T-helper 1 cell treated with Interleukin-12 subunit alpha and Interleukin-12 subunit beta and Interleukin-4 antibody, amounts not matched to agents 30 μg/mL and 1 μg/mL, for 36 hours (primary cell): Measurements from ENCODE around the gene OIT3.

Experiments used
- H3K27ac Mint-ChIP-seq: one replicate; pipeline ENCODE4 v1.8.0; 2021; ENCODE audit warnings: mild to moderate bottlenecking, mixed read lengths
- H3K27me3 Mint-ChIP-seq: one replicate; pipeline ENCODE4 v1.8.0; 2021; ENCODE audit warnings: low read depth, mixed read lengths
- H3K36me3 Mint-ChIP-seq: one replicate; pipeline ENCODE4 v1.8.0; 2021; ENCODE audit warnings: low read depth, mixed read lengths
- H3K4me1 Mint-ChIP-seq: one replicate; pipeline ENCODE4 v1.8.0; 2021; ENCODE audit warnings: low read depth, mixed read lengths
- H3K4me3 Mint-ChIP-seq: one replicate; pipeline ENCODE4 v1.8.0; 2021; ENCODE audit warnings: mild to moderate bottlenecking, moderate library complexity, mixed read lengths
- H3K9me3 Mint-ChIP-seq: one replicate; pipeline ENCODE4 v1.8.0; 2021; ENCODE audit warnings: mixed read lengths

OIT3 gene

GRCh38 chr10:72952642-72953158 lies 59.2 kb downstream of the OIT3 start:
- H3K27me3 Mint-ChIP-seq, result peaks cover 3% of the 10 kb centered on the region
- no peaks in the 10 kb centered on the region for H3K9me3 Mint-ChIP-seq
- H3K36me3 Mint-ChIP-seq, result no peaks in the 10 kb centered on the region
- no peaks in the 10 kb centered on the region for H3K4me1 Mint-ChIP-seq
- H3K27ac Mint-ChIP-seq, result no peak overlapping the region
- no peak overlapping the region for H3K4me3 Mint-ChIP-seq

DNA sequence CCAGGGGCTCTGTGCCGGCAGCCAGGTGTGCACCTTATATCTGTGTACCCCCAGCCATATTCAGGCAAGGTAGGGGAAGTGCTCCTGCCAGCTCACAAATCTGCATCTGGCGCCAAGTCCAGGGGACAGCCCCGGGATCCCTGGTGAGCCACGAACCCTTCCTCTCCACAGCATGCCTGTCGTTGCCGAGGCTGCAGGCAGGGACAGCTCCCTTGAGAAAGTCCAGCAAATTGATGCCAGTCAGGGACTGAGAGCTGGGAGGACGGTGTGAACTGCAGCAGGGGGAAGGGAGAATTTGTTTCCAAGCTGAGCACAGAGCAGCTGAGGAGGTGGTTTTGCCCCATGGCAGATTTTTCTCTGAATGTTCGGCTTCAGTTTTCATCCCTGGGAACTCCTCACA lies 60.1 kb downstream of the OIT3 start:
- no peak overlapping the region for H3K27ac Mint-ChIP-seq
- H3K9me3 Mint-ChIP-seq, result no peaks in the 10 kb centered on the region
- peaks cover under 1% of the 10 kb centered on the region for H3K27me3 Mint-ChIP-seq
- no peak overlapping the region for H3K4me3 Mint-ChIP-seq
- H3K36me3 Mint-ChIP-seq, result no peaks in the 10 kb centered on the region
- H3K4me1 Mint-ChIP-seq, result no peaks in the 10 kb centered on the region

- Mint-ChIP-seq H3K4me1 (no peaks in the 10 kb centered on the region), H3K9me3 (no peaks in the 10 kb centered on the region), H3K36me3 (no peaks in the 10 kb centered on the region), H3K27ac (no peak overlapping the region), H3K4me3 (no peak overlapping the region), H3K27me3 (no peaks in the 10 kb centered on the region)
Measured at GRCh38 chr10:72954230-72954595, 60.7 kb downstream of the OIT3 start.

GRCh38 chr10:72954596-72955554 lies 61.3 kb downstream of the OIT3 start, which contains the start of gene PLA2G12B:
Gene PLA2G12B, minus strand, starts transcription at chr10:72954806. Its CDS starts 121 bp downstream, at chr10:72954685.
- Mint-ChIP-seq H3K9me3 (no peaks in the 10 kb centered on the region), H3K36me3 (no peaks in the 10 kb centered on the region), H3K4me3 (no peak within 1 kb of the TSS), H3K27me3 (peaks cover under 1% of the 10 kb centered on the region), H3K4me1 (no peaks in the 10 kb centered on the region), H3K27ac (no peak within 1 kb of the TSS)

DNA sequence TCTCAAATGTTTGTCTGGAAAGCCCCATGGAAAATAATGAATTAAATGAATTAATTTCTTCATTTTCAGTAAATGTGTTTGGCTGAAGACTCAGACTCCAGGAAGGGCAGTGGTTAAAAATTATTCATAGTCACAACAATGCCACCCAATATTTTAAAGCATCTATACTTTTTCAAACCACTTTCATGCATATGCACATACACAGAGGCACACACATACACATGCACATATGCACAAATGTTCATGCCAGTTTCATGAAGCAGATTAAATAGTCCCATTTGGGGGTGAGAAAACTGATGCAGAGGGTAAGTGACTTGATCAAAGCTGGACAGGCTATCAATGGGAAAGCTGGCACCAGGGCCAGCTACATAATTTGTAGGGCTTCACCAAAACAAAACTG lies 62.5 kb downstream of the OIT3 start:
- Mint-ChIP-seq H3K4me3 (no peak overlapping the region), H3K27me3 (peaks cover 9% of the 10 kb centered on the region), H3K4me1 (no peaks in the 10 kb centered on the region)

GRCh38 chr10:72976886-72977285 lies 83.3 kb downstream of the OIT3 start:
- Mint-ChIP-seq H3K4me1 (no peaks in the 10 kb centered on the region), H3K9me3 (peaks cover 48% of the 10 kb centered on the region), H3K27me3 (peaks cover 7% of the 10 kb centered on the region), H3K4me3 (no peak overlapping the region), H3K36me3 (peaks cover 12% of the 10 kb centered on the region), H3K27ac (no peak overlapping the region)

More for the DNA sequence above, 62.5 kb downstream of the OIT3 start:
- Mint-ChIP-seq H3K36me3 (no peaks in the 10 kb centered on the region), H3K9me3 (no peaks in the 10 kb centered on the region), H3K27ac (no peak overlapping the region)

DNA sequence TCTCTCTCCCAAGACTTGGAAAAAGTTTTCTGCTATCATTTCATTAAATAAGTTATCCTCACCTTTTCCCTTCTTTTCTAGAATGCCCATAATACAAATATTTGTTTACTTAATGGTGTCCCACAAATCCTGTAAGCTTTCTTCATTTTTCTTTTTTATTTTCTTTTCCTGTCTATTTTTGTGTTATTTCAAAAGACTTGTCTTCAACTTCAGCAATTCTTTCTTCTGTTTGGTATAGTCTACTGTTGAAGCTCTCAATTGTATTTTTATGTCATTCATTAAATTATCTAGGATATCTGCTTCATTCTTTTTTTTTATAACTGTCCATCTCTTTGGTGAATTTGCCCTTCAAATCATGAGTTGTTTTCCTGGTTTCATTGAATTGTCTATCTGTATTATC lies 86.2 kb downstream of the OIT3 start:
- H3K36me3 Mint-ChIP-seq, result peaks cover 12% of the 10 kb centered on the region
- H3K4me1 Mint-ChIP-seq, result no peaks in the 10 kb centered on the region
- H3K27me3 Mint-ChIP-seq, result peaks cover 4% of the 10 kb centered on the region
- H3K4me3 Mint-ChIP-seq, result no peak overlapping the region
- H3K9me3 Mint-ChIP-seq, result peaks cover 52% of the 10 kb centered on the region
- no peak overlapping the region for H3K27ac Mint-ChIP-seq

DNA sequence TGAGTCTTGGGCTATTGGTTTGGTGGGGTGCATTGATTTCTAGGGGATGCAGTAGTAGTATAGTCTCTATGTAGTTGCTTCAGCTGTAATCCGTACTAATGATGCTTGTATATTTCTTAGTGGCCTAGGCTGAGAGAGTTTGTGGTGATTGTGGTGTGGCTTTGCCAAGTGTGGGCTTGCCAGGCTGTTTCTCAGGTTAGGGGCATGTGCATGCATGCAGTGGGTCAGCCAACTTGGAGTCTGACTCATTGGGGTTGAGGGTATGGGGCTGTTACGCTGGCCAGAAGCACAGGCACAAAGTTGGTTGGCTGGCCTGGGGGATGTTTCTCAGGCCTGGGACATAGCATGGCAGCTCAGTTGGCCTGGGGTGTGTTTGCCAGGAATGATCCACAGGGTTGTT lies 86.8 kb downstream of the OIT3 start:
- Mint-ChIP-seq H3K9me3 (peaks cover 49% of the 10 kb centered on the region), H3K27ac (no peak overlapping the region), H3K4me3 (no peak overlapping the region), H3K4me1 (no peaks in the 10 kb centered on the region), H3K27me3 (peaks cover 4% of the 10 kb centered on the region), H3K36me3 (peaks cover 12% of the 10 kb centered on the region)

- H3K4me1 Mint-ChIP-seq, result no peaks in the 10 kb centered on the region
- H3K36me3 Mint-ChIP-seq, result peaks cover 12% of the 10 kb centered on the region
- H3K9me3 Mint-ChIP-seq, result peaks cover 44% of the 10 kb centered on the region
- H3K27ac Mint-ChIP-seq, result no peak overlapping the region
- H3K4me3 Mint-ChIP-seq, result no peak overlapping the region
- H3K27me3 Mint-ChIP-seq, result peaks cover 4% of the 10 kb centered on the region
Measured at GRCh38 chr10:72981028-72981881, 87.7 kb downstream of the OIT3 start.

- peaks cover 41% of the 10 kb centered on the region for H3K9me3 Mint-ChIP-seq
- no peak overlapping the region for H3K4me3 Mint-ChIP-seq
- H3K36me3 Mint-ChIP-seq, result peaks cover 11% of the 10 kb centered on the region
- H3K27ac Mint-ChIP-seq, result no peak overlapping the region
- H3K4me1 Mint-ChIP-seq, result no peaks in the 10 kb centered on the region
- peaks cover 3% of the 10 kb centered on the region for H3K27me3 Mint-ChIP-seq
Measured at GRCh38 chr10:72981882-72982529, 88.5 kb downstream of the OIT3 start.
